GM19239 (cell line): ENCODE measurements around the gene NUAK2.

Experiments used
- DNase-seq: peaks from one replicate; pipeline ENCODE4 v3.0.0; 2011; ENCODE audit warnings: low spot score; ENCODE audit not compliant: insufficient read length
- FAIRE-seq: peaks from 2 replicates; lab custom pipeline; 2011; peaks lifted over from hg19 to GRCh38; lab: Jason Lieb, UNC

The NUAK2 gene

DNA sequence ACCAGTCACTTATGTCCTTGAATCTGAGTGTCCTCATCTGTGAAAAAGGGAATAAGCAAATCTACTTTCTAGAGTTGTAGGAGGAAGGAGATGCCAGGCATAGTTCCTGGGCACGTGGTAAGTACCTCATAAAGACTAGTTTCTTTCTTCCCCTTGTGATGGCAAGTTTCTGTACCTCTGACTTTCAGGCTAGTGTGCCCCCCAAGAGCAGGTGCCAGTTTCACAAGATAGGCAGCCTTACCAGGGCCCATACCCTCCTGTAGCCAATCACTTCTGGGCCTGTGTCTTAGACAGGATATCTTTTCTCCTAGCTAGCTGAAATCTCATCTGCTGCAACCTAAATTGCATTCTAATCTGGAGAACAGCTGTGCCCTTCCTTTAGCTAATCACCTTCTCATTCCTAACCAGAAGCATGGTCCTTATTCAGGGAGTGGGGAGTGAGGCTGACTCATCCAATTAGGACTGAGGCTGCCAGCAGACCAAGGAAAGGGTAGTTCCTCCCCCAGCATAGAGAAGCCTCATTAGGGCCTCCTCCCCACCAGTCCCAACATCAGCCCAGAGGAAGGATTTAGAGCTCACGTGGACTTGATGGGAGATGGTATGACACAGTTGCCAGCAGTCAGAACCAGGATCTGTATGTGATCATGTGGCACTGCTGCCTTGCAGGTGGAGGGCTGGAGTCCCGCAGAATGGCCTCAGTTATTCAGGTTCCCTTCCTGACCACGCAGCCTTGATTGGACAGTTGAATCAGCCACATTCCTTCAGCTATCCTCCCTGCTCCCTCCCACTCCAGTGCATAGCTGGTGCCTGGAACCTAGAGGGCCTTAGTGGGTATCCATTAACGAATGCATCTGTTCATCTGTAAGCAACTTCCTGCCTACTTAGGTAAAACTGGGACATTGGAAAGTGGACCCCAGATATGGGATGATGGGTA lies 27.3 kb upstream of the NUAK2 start:
- no peak for DNase-seq
- no peak for FAIRE-seq

DNA sequence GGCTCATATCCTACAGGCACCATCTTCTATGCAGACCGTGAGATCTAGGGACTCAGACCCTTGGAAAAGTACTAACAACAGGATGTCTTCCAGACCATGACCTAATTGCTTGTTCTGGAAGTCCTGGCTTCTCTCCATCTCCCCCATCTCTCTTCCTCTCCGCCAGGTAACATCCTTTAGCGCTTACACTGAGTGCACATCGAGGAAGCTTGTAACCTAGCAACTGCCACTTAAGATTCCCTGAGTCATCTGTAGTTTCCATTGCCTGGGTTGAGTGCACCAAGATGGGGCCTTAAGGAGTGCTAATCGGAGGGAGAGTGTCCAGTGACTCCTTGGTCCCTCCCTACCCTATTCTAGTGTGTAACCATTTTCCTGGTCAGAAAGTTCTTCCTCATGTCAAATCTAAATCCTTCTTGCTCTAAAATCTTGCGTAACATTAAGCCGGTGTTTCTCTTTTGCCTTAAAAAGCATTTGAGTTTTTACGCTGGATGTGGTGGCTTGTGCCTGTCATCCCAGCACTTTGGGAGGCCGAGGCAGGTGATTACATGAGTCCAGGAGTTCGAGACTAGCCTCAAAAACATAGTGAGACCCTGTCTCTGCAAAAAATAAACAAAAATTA lies 25.5 kb upstream of the NUAK2 start:
- no peak for DNase-seq
- no peak for FAIRE-seq

DNA sequence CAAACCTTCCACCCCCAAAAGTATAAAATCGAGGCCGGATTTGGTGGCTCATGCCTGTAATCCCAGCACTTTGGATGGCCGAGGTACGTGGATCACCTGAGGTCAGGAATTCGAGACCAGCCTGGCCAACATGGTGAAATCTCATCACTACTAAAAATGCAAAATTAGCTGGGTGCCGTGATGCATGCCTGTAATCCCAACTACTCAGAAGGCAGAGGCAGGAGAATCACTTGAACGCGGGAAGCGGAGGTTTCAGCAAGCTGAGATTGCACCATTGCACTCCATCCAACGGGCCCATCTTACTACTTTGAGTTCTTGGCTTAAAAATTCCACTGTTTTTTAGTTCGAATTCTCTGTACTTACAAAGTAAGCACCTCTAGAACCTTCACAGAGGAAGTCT lies 24.2 kb upstream of the NUAK2 start:
- FAIRE-seq, result no peak
- no peak for DNase-seq

DNA sequence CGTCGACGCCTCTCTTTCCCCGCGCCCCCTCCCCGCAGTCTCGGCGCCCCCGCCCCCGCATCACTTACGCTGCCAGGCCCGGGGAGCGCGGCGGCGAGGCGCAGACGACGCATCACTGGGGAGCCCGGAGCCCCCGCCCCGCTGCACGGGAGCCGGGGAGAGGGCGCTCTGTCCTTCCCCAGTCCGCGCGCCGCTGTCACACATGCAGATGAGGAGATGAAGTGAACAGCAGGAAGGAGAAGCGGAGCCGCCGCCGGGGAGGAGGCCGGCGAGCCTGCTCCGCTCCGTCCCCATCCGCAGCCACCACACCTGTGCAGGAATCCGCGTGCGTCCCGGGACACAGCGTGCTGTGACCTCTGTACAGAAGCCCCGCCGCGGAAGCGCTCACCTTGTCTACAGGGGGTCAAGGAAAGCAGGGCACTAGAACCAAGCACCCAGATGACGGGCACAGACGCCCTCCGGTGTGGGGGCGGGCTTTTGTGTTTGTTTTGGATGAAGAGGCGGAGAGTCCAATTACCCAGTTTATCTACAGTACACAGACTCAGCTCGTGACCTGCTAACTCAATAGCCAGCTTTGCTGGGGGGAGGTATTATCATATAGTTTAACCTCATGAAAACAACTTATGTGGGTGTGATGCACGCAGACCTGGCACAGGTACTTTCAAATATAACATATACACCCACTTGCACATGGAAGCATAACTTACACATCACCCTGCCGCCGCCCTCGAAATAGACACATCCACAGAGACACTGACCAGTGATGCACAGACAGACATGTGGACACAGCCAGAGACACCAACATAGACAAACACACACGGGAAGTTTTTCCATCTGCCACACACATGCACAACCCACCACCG lies 22.8 kb upstream of the NUAK2 start:
- DNase-seq (no peak), FAIRE-seq (no peak)

DNA sequence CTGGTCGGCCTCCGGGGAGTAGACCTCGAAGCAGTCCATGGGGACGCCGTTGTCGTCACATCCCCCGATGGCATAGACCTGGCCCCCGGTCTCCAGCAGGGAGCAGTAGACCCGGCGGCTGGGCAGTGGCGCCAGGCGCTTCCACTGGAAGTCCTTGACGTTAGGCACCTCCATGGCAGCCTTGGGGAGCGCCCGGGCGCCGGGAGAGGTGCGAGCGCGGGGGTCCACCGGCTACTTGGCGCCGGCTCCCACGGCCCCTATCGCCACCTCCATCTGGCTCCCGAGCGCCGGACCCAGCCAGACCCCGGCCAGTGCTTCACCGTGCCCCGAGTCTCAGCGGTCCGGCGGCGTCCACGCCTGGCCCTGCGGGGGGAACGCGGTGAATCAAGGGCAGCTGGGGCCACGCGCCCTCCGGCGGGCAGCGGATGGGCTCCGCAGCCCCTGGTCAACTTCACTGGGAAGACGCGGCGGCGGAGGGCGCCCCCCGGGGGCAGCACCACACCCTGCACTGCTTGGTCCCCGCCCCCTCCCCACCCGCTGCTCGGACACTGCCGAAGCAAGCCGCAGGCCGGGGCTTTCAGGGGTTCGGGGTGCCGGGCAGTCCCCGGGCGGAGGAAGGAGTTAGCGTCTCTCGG lies 22.0 kb upstream of the NUAK2 start:
- DNase-seq (no peak), FAIRE-seq (no peak)

DNA sequence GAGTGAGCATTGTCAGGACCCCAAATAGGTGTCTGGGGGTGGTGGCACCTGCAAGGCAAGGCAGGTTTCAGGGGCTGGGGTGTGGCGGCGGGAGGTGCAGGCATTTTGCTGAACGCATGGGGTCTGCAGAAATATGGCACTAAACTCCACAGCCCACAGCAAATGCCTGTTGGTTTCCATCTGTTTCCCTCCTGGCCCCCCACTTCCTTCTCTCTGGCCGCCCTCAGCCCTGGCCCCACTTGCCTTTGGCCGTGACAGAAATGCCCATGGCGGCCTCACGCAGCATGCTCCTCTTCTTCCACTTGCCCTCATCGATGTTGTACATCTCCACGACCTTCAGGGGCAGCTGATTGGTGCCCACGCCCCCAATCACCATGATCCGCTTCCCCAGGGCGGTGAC lies 21.4 kb upstream of the NUAK2 start:
- DNase-seq, result no peak
- FAIRE-seq, result no peak

DNA sequence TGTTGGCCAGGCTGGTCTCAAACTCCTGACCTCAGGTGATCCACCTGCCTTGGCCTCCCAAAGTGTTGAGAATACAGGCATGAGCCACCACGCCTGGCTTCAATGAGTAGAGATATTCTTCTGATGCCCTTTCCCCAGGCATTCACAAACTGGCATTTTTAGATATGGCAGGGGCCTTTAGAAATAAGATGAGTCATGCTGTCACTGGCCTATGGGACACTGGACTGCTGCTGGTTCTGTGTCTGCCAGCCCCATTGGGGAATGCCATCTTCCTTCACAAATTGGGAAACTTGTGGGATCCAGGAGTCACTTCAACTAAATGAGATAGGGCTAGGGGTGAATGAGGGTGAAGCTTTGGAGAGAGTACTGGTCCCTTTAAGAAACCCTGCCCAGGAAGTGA lies 19.1 kb upstream of the NUAK2 start:
- DNase-seq, result no peak
- no peak for FAIRE-seq

DNA sequence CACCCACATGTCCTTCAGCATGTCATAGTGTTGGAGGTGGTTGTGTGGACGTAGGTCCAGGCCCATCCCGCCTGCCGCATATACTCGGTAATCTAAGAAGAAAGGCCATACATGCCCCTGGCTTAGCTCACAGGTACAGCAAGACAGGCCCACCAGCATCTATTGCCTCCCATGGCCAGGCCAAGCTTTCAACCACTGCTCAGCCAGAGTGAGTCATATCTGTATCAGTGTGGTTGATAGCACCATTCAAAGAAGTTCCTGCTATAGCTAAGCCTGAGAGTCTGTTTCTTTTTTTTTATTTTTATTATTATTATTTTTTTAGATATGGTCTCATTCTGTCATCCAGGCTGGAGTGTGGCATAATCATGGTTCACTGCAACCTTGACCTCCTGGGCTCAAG lies 18.2 kb upstream of the NUAK2 start:
- no peak for FAIRE-seq
- DNase-seq, result no peak

DNA sequence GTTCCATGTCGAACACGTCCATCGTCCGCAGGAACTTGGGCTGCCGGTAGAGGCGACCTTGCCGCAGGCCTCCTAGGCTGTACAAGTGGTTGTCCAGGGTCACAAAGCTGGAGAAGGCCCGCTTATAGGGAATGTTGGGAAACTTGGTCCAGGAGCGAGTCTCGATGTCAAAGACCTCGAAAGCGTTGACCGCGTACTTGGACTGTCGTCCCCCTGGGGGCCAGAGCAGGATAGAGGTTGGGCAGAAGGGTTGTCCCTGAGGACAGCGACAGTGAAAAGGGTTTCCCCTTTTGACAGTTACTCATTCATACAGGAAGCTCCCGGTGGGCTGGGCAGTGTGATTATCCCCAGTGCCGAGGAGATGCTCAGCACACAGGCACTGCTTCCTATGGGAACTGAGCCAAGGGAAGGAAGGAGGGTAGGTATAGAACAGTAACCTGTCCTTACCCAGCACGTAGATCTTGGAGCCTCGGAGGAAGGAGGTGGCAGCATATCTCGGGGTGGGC lies 17.7 kb upstream of the NUAK2 start:
- FAIRE-seq, result no peak
- no peak for DNase-seq

DNA sequence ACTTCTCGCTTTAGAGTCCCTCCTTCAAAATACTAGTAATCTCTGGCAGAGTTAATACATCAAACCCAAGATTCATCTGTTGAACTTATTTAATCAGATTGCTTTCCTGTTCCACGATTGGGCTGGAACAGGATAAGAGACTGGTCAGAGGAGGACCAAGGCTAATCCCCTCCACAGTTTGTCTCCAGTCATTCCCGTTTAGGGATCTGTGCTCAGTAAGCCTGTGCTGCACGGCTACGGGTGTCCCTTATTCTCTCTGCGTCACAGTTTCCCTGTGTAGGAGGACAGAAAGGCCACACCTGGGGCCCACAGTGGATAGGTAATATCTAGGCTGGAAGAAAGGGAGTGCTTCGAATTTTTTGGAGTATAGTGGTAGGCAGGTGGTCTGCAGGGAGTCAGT lies 16.5 kb upstream of the NUAK2 start:
- DNase-seq (no peak), FAIRE-seq (no peak)

DNA sequence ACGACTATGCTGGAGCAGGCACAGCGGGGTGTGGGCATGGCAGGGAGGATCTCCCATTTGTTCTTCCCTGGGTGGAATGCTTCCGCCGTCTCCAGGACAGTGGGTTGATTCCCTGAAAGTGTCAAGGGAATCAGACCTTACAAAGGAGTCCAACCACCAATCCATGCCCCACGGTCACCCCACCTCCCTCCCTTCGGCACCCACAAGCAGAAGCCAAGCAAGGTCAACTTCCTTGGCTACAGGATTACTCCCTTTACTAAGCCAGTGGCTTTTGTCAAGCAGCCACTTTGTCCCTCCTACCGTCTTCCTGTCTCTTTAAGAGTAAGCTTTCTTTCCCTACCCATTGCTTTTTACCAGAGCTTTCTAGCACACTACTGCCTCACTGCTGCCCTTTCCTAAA lies 15.9 kb upstream of the NUAK2 start:
- FAIRE-seq (no peak), DNase-seq (no peak)

DNA sequence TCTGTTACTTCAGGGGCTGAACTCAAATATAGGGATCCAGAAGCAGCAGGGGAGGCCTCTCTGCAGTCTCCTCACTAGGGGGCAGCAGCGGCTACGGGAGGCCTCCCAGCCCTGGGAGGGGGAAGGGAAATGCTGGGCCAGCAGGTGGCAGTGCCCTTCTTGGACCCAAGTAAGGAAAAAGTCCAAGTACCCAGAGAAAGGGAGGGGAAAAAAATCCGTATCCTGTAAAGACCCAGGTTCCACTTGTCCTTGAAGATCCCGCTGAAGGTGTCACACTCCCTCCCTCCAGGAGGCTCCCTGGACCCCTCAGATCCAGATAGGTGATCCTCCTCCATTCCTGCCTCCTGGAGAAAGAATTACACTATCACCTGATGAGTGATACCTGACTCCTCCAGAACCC lies 14.1 kb upstream of the NUAK2 start:
- peak; percentile 67 for DNase-seq
- no peak for FAIRE-seq

DNA sequence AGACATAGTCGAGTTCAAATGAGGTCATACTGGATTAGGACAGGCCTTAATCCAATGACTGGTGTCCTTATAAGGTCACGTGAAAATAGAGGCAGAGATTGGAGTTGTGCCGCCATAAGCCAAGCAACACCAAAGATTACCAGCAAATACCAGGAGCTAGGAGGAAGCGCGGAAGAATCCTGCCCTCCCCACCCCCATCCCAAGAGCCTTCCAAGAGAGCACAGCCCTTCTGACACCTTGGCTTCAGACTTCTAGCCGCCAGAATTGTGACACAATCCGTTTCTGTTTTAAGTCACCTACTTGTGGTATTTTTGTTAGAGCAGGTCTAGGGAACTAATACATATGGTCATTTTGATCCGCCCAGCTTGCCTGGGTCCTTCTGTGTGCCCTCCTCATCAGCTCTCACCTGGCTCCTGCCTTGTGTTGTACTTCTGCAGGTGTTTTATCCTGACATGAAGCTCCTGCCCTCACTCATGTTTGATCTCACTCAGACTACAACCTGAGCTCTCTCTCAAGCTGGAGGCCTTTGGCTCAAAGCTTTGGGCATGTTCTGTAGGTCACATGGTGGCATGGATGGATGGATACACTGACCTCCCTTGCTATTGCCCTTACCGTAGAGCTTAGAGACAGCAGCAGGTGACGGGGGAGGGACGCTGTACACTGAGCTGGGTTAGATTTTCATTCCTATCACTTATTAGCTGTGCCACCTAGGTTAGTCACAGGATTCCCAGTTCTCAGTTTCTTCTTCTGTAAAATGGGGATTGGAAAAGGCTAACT lies 10.7 kb upstream of the NUAK2 start:
- DNase-seq (no peak), FAIRE-seq (no peak)

DNA sequence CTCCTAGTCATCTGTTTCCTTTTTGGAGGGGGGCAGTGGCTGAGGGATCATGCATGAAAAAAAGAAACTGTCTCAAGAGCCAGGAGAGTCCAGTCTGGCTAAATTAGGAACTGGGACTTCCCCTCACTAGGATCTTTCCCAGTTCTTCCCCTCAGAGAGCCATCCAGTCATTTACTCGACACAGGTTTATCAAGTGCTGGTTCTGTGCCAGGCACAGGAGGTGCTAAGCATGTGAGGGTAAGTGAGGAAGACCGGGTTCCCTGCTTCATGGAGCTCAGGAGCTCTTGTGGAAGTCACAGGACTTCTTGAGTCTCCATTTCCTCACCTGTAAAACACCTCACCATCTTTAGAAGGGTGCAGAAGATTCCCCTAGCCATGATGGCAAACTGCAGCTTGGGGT lies 8.6 kb upstream of the NUAK2 start:
- DNase-seq, result no peak
- no peak for FAIRE-seq

DNA sequence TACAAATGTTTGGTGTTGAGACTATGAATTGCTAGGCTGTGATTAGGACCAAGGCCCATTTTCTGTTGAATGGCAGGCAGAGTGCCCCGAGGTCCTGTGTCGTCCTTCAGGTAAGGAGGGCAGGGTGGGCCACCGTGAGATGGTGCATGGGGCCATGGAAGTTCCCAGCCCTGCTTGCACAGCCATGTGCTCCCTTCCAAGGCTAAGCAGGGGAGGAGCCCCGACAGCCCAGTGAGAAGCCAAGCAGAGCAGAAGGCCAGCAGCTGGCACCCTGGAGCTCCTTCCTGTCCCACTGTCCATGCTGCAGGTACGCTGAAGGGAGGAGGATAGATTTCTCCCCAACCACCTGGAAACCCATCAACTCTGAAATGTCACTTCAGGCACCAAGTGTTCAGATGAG lies 8.2 kb upstream of the NUAK2 start:
- no peak for FAIRE-seq
- DNase-seq, result no peak

DNA sequence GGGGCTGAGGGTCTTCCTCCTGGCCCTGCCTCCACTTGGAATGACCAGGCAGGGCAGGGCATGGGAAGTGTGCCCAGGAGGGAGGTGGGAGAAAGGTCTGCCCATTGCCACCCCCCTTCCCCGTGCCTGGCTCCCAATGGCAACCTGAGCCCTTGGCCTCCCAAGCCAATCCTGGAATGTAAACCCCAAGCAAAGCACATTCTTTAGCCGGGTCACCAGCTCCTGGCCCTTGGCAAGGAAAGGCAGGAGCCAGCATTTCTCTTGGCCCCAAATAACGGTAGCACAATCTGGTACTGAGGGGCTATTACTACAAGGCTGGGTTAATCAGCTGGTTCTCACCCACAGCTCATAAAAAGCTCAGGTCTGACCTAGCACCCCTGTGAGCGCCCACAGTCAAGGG lies 6.9 kb upstream of the NUAK2 start:
- FAIRE-seq (no peak), DNase-seq (no peak)

DNA sequence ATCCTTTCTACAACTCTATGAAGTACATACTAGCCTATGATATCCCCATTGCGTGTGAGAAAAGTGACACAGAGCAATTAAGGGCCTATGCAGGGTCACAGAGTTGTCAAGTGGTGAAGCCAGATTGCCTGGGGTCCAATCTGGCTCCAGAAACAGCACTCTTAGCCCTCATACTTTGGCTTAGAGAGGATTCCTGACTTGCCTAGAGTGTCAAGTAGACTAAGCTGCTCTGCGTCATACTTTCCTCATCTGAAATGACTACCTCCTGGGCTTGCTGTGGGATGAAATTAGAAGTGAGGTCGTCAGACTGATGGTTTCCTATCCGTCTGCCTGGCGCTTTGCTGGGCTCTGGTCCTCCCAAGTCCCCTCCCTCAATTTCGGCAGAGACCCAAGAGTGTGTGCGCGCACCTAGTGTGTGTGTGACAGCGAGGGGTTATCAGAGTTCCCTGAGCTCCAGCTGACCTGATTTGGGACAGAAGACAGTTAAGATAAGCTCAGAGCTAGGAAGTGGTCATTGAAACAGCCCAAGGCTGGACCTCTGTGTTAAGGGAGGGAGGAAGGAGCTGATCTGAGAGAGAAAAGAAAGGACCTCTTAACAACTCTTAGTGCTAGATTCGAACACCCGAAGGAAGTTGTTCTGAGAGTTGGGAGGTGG lies 5.4 kb upstream of the NUAK2 start:
- DNase-seq (no peak), FAIRE-seq (no peak)

DNA sequence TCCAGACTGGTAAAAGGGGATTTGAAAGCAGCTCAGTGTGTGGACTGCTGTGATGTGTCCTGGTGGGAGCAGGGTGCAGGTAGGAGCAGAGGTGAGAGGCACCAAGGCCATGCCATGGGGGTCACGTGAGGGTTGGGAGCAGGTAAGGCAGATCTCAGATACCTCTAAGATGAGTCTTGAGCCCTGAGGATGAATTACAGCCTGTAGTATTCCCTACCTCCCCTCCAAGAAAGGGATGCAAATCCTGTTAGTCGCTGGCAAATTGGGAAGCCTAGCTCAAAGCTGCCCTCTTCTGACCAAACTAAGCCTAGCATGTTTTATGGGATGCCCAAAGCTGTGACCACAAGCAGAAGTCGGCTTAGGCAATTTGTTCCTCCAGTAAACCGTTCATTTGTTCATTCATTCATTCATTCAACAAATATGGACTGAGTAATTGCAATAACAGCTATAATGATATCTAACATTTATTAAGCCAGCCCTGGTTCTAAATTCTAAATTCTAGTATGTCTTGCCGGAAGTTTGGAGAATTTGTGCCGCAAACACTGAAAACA lies 3.9 kb upstream of the NUAK2 start:
- DNase-seq (peak; percentile 36), FAIRE-seq (peak; percentile 54)

DNA sequence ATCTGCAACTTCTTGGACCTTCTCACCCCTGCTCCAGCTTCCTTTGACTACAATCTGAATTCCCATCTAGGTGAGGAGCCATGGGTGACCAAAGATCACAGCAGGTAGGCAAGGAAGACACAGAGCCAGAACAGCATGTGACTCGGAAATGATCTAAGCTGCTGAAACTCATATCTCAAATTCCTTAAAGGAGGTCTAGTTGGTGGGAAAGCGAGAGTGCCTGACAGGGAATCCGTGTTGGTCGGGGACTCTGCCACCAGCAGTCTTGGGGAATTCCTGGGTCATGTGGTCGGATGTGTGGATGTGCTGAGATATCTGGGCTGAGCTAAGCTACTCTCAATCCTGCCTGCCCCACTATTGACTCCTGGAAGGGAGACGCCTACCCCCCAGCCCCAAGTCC lies 3.2 kb upstream of the NUAK2 start:
- DNase-seq (no peak), FAIRE-seq (no peak)
